ENCODE data around the gene TEX10. TPM values are rescaled to one million over a fixed set of nuclear protein-coding genes. Genes with fewer than 3 reads are reported as not detected.

TEX10 gene
- total and polyA plus RNA-seq, 2 donors (not counting 3 experiments of a cell fraction or from before 2014, with no cell fraction given): 13.6 to 21.2 TPM

GRCh38 chr9:100355561-100355960, 2.8 kb upstream of the TEX10 start:
- no peaks in the 10 kb centered on the region for H3K9me1 ChIP-seq (replicated peaks; ENCODE audit: control insufficient read depth, extremely low read depth, insufficient read depth, low read length)
- H3K79me2 ChIP-seq (ENCODE audit: control insufficient read depth, insufficient read depth, low read length): peaks cover 19% of the 10 kb centered on the region
- dilution Hi-C loops (cut with MboI; ENCODE audit: extremely low pct_ligation_motif_present, low sequenced_read_pairs): no loop called here
- H3K36me3 ChIP-seq (ENCODE audit: control insufficient read depth in 2 of 2, extremely low read depth in 1 of 2, insufficient read depth in 2 of 2, low read length in 2 of 2): no peaks in the 10 kb centered on the region
- H3K9ac ChIP-seq (replicated peaks; ENCODE audit: extremely low read depth, insufficient read depth, low read length): no peak overlapping the region
- H3K4me1 ChIP-seq (ENCODE audit: control insufficient read depth, extremely low read depth, insufficient read depth, low read length): peaks cover 10% of the 10 kb centered on the region
- H4K20me1 ChIP-seq (replicated peaks; ENCODE audit: control insufficient read depth, extremely low read depth, insufficient read depth, low read length): no peaks in the 10 kb centered on the region
- ChIA-PET POLR2A (no interaction called here), CTCF (interaction anchor here (1.0 kb wide), 1 partner anchor 31 kb away, joined by 3 read pairs; no protein-coding TSS in a partner anchor)
- H3K4me2 ChIP-seq (ENCODE audit: insufficient read depth, low read length): no peak overlapping the region
- intact Hi-C loops (cut with micrococcal nuclease): no loop called here
- no peak for TF ChIP-seq POLR2A (IDR thresholded peaks at IDR 0.05; ENCODE audit: low read depth, low read length)
- TF ChIP-seq FOS (IDR thresholded peaks at IDR 0.05; ENCODE audit: borderline replicate concordance, insufficient read depth, low read length): no peak
- TF ChIP-seq GATA2 (IDR thresholded peaks at IDR 0.05; ENCODE audit: insufficient read depth, insufficient read length, low read depth, low read length): no peak
- TF ChIP-seq, protein P1, sequence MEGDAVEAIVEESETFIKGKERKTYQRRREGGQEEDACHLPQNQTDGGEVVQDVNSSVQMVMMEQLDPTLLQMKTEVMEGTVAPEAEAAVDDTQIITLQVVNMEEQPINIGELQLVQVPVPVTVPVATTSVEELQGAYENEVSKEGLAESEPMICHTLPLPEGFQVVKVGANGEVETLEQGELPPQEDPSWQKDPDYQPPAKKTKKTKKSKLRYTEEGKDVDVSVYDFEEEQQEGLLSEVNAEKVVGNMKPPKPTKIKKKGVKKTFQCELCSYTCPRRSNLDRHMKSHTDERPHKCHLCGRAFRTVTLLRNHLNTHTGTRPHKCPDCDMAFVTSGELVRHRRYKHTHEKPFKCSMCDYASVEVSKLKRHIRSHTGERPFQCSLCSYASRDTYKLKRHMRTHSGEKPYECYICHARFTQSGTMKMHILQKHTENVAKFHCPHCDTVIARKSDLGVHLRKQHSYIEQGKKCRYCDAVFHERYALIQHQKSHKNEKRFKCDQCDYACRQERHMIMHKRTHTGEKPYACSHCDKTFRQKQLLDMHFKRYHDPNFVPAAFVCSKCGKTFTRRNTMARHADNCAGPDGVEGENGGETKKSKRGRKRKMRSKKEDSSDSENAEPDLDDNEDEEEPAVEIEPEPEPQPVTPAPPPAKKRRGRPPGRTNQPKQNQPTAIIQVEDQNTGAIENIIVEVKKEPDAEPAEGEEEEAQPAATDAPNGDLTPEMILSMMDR (IDR thresholded peaks at IDR 0.05; ENCODE audit: extremely low read depth in 1 of 2, insufficient read depth in 1 of 2, low read depth in 1 of 2, low read length in 2 of 2): no peak
- no peak for TF ChIP-seq MAX (IDR thresholded peaks at IDR 0.05; ENCODE audit: insufficient read depth, insufficient read length)
- TF ChIP-seq JUN (IDR thresholded peaks at IDR 0.05; ENCODE audit: borderline replicate concordance, insufficient read depth, insufficient read length, low read depth): no peak
- TF ChIP-seq MYC (IDR thresholded peaks at IDR 0.05; ENCODE audit: low read depth, low read length): no peak
- no peaks in the 10 kb centered on the region for H3K27me3 ChIP-seq (ENCODE audit: control insufficient read depth in 2 of 2, insufficient read depth in 2 of 2, low read length in 2 of 2)
- H3K4me3 ChIP-seq (replicated peaks in 1 of 3; ENCODE audit: insufficient read depth in 1 of 3, low read depth in 1 of 3, low read length in 3 of 3): no peak overlapping the region
- H2AFZ ChIP-seq (ENCODE audit: low read depth, low read length): no peak overlapping the region
- no peaks in the 10 kb centered on the region for H3K9me3 ChIP-seq (replicated peaks; ENCODE audit: control insufficient read depth, insufficient read depth, low read length)
- H3K27ac ChIP-seq (ENCODE audit: insufficient read depth, low read depth, low read length): no peak overlapping the region
- no peak for DNase-seq (ENCODE audit: low read depth, low spot score)
- BruUV-seq (replicated peaks): no TSS peak
- FAIRE-seq: no peak
